Ecto neural progenitor cell (in vitro differentiated cells): ENCODE data around the gene NPR3.

Experiments
- DNase-seq: peaks from one replicate; pipeline ENCODE4 v3.0.0-alpha.2; 2018; ENCODE audit warnings: low spot score

Gene NPR3

DNA sequence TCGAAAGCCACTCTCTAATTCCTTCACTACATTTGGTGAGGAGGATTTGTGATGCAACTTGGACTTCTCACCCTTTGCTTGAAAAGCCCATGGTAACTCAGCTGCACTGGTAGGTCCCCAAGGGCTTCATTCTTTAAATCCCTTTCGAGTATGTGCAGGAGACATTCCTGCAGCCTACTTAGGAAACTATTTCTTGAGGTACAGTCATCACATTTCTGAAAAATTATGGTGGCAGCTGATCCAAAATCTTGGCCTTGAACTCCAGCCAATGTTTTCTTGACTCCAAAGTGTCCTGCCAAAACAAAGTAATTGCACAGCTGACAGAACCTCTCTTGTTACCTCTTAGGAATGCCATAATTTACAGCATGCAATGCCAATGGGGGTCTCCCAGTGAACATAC is 99.7 kb downstream of the NPR3 start:
- DNase-seq, result no peak

DNA sequence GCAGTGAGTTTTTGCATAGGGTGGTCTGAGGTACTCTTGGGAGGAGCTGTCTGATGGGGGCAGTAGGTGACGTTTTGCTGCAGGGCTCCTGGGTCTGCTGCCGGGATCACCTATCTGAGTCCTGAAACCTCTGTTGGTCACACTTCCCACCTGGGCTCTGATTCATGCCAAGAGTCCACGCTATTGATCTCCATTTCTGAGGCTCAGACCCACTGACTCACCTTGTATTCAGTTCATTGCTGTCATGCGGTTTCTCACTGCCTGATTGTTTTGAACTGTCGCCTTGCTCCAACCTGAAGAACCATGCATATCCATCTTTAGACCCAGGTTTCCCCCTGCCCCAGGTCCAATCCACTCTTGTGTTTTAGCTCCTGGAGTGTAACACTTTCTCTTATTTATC is 101.3 kb downstream of the NPR3 start:
- no peak for DNase-seq

DNA sequence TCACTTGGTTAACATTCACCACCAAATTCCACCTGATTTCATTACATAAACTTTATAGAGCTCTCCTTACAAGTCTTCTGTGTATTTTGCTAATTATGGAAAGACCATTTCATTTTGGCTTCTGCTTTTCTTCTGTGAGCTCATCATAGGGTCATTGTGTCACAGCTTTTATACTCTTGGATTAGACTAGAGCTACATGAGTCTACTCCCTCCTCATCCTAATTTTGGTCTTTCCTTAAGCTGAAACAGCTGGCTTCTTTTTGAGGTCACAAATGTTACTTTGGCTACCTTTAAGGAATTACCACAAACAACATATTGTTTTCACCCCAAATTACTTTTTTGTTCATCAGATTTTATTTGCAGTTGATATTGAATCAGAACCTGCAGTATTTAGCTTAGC is 103.0 kb downstream of the NPR3 start:
- DNase-seq, result no peak

DNA sequence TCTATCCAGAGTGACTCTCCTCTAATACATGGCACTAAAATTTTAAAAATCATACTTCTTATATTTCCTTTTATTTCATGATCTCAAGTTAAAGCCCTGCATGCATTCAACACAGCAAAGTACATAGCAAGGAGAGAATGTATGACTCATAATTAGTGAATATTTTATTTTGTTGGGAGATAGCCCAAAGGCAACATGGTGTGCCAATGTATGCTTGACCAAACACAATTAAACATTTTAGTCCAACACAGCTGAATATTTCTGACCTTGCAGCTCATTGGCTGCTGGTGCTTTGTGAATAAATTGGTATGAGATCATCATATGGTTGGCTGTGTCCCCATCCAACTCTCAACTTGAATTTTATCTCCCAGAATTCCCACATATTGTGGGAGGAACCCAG is 103.5 kb downstream of the NPR3 start:
- DNase-seq, result no peak

DNA sequence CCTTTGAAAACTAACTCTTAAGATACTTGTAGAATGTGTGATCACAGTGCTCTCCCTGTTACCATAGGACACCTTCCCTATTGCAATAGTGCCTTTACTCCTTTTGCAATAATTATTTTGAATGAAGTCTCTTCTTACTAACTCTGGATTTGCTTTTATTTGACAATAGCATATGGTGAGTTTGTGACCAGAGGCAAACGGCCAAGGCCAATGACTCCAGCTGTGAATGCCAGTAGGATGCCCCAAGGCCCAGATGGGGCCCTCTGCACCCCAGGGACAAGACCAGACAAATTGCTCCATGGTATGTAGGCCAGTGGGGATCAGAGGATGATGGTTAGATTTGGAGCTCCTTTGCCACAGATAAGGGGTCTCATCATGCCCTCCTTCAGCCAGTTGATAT is 116.9 kb downstream of the NPR3 start:
- DNase-seq, result no peak

DNA sequence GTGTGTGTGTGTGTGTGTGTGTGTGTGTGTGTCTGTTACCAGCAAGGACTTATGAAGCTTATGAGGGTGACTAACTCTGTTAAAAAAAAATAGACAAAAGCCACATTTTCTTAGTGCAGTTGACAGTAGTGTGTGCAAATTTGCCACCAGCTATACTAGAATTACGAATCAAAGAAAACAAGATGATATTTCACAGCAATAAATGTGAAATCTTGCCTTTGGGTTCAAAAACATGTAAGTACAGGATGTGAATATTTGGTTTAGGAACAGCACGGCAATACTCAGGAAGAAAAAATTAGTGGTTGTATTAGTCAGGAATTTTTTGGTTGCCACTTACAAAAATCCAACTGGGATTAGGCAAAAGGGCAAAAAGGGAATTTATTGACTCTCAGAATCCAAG is 117.4 kb downstream of the NPR3 start:
- DNase-seq, result no peak

DNA sequence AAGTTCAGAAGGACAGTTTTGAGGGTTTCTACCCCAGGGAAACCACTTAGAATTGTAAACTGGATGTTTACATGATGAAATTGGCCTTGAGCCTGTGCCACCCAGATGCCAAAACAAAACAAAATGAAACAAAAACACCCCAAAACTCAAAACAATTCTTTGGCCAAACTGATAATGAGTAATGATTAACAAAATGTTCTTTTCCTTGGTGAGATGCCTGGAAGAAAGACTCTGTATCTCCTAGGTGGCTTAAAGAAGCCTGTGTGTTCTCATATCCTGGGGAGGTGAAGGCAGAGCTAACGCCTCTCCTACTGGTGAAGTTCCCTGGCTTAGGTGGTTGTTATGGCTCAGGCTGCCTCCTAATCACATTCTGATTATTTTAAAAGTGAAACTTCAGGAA is 120.5 kb downstream of the NPR3 start:
- no peak for DNase-seq

DNA sequence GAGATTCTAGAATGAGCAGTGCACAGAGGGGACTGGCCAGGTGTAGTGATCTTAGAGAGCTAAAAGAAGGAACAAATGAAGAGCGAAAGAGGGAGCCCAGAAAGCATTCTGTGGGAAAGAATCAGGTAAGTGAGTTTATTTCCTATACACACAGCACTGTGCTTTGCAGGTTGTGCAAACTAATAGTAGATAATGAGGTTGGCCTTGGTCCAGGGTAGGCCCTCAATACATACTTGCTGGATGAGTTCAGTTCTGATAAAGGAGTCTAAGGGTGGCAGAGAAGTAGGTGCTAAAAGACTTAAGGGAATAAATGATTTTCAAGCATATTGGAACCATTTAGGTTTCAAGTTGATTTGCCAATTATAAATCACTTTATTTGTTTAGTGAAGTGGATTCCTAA is 122.0 kb downstream of the NPR3 start:
- DNase-seq, result no peak

DNA sequence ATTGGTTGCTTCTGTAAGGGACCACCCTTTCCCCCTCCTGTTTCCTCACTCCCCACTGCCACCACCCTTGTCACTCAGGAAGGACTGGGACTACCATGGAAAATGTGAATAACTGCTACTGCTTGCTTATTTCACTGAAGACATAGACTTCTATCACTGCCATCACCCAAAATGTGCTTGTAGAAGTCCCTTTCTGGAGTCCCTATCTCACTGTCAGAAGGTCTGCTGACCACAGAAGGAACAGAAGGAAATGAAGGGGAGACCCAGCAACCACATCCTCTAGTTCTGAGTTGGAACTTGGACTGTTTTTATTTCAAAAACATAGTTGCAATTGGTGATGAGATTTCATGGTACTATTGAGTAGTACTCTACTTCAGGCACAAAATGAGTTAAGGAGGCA is 122.5 kb downstream of the NPR3 start:
- DNase-seq, result no peak

DNA sequence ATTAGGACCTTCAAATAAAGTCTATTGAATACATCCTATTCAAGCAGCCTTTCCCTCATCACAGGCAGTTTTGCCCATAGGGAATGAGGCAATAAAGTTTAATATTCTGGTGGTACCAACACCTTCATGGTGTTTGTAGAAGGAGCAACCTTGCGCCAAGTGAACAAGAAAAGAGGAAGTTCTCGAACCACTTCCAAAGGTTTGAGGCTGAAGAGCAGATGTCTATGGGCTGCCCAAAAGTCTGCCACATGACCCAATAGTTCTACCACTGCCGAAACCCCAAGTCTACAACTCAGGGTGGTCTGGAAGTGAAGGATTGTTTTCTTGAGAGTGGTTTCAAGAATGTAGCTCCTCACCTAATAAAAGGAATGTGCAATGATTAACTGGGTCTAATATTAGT is 123.1 kb downstream of the NPR3 start:
- no peak for DNase-seq

DNA sequence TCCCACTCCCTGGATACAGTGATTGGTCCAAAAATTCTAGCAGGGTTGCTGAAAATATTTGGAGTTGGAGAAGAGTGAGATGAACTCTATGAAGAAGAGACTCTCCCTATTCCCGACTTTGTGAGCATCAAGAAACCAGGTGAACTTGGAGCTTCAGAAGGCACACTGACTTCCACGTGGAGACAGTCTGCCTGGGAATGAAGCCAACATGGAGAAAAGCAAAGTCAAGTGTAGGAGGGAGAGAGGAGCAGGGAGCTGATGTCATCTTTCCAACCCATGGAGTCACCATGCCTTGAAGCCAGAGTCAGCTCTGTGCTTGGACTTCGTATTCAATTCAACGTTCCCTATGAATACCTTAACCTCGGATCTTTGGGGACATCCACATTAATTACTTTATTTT is 125.1 kb downstream of the NPR3 start:
- no peak for DNase-seq

DNA sequence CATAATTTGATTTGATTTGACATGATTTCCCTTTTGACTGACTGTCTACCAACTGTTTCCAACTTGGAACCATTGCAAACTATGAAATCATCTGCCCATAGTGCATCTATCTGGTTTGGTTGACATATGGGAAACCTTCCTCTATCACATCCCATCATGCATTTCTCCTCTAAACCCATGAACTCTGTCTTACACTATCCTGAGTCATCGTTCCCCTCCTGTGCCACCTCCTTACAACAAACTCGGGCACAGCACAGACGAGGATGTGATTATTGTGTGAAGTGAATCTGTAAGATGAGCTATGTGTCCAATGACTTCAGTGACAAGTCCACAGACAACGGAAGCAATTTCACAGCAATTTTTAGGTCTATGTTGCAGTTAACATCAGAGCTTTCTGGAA is 126.1 kb downstream of the NPR3 start:
- no peak for DNase-seq

DNA sequence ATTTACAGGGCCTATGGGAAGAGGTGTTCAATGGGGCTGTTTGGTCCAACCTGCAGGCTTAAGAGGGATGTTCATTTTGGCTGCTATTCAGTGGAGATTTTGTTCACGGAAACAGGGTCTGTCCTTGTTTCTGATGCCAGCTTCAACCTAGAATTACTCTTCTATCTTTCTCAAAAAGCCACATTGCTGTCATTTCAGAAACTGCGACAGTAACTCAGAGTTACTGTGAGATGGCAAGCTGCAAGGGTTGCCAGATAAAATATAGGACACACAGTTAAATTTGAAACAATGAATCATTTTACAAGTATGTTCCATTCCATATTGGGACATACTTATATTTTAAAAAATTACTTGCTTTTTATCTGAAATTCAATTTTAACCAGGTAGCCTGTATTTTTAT is 128.0 kb downstream of the NPR3 start:
- DNase-seq, result no peak

DNA sequence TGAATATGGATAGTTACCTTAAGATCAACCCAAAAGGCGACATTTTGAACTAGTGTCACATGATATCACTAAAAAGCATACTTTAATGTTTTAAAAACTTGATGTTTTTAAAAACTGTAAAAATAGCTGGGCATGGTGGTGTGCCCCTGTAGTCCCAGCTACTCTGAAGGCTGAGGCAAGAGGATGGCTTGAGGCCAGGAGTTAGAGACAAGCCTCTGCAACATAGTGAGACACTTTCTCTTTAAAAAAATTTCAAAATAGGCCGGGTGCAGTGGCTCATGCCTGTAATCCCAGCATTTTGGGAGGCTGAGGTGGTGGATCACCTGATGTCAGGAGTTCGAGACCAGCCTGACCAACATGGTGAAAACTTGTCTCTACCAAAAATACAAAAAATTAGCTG is 129.5 kb downstream of the NPR3 start:
- no peak for DNase-seq
